Muscle of arm (tissue), 14 donors: Measurements from ENCODE around the gene NIN. TPM values are rescaled to one million over a fixed set of nuclear protein-coding genes. Genes with fewer than 3 reads are reported as not detected.
A peak's percentile ranks its signal among the peaks of the same experiment; 100 is the strongest.

Source experiments
- DNase-seq: peaks from one replicate; pipeline ENCODE4 v3.0.0-alpha.2; 2013
- long read RNA-seq, 11 donors: transcript quantifications; one replicate each; lab custom pipeline, GENCODE V29; 2026
- polyA plus RNA-seq, 12 donors: library from polyadenylated mRNA; unstranded; fragments of 120-200 nt; gene quantifications; one replicate each; pipeline ENCODE4 v1.2.1, GENCODE V29; 2013; ENCODE audit not compliant: insufficient read length in 12 of 12

Gene NIN
- polyA plus RNA-seq = 10 to 100 TPM in 11 of 12 donors, not detected in 1; 32.0 to 57.2 (median 43.0) TPM
- long read RNA-seq, donor 1, partial matches to known transcripts = 0 of 1 reads
- long read RNA-seq, donor 1, other reads (novel, unspliced or antisense) = 0 of 1 reads
- long read RNA-seq, donor 2, full-length matches to known transcripts = 3 of 9 reads
- long read RNA-seq, donor 2, partial matches to known transcripts = 6 of 9 reads
- long read RNA-seq, donor 2, other reads (novel, unspliced or antisense) = 0 of 9 reads
- long read RNA-seq, donor 3 = 0 reads
- long read RNA-seq, donor 4, partial matches to known transcripts = 6 of 6 reads
- long read RNA-seq, donor 4, other reads (novel, unspliced or antisense) = 0 of 6 reads
- long read RNA-seq, donor 5, partial matches to known transcripts = 7 of 8 reads
- long read RNA-seq, donor 5, other reads (novel, unspliced or antisense) = 0 of 8 reads
- long read RNA-seq, donor 6, partial matches to known transcripts = 5 of 6 reads
- long read RNA-seq, donor 6, other reads (novel, unspliced or antisense) = 0 of 6 reads
- long read RNA-seq, donor 7, partial matches to known transcripts = 5 of 5 reads
- long read RNA-seq, donor 7, other reads (novel, unspliced or antisense) = 0 of 5 reads
- long read RNA-seq, donor 8, partial matches to known transcripts = 8 of 9 reads
- long read RNA-seq, donor 8, other reads (novel, unspliced or antisense) = 0 of 9 reads
- long read RNA-seq, donor 9, partial matches to known transcripts = 0 of 1 reads
- long read RNA-seq, donor 9, other reads (novel, unspliced or antisense) = 0 of 1 reads
- long read RNA-seq, donor 10, partial matches to known transcripts = 0 of 3 reads
- long read RNA-seq, donor 10, other reads (novel, unspliced or antisense) = 0 of 3 reads
- long read RNA-seq, donor 11, full-length matches to known transcripts = 2 of 2 reads
- long read RNA-seq, donor 11, partial matches to known transcripts = 0 of 2 reads
- long read RNA-seq, donor 11, other reads (novel, unspliced or antisense) = 0 of 2 reads

- DNase-seq = peak; percentile 79
Measured at GRCh38 chr14:50830932-50831725, at the start of gene NIN. Gene NIN (minus strand): TSS chr14:50831162. CDS start chr14:50822056, 9,106 bp downstream.

- no peak for DNase-seq
Measured at GRCh38 chr14:50875359-50876070, 44.6 kb upstream of the NIN start.

- no peak for DNase-seq
Measured at GRCh38 chr14:50874757-50875156, 43.8 kb upstream of the NIN start.

- no peak for DNase-seq
Measured at GRCh38 chr14:50871914-50872732, 41.2 kb upstream of the NIN start, which contains the start of gene ABHD12B. Gene ABHD12B (plus strand): TSS chr14:50872053. CDS start chr14:50872175, 122 bp downstream.

GRCh38 chr14:50871228-50871627, 40.3 kb upstream of the NIN start:
- DNase-seq = no peak

GRCh38 chr14:50865391-50866076, 34.6 kb upstream of the NIN start:
- DNase-seq = no peak

GRCh38 chr14:50864946-50865345, 34.0 kb upstream of the NIN start:
- DNase-seq = no peak

- DNase-seq = no peak
Measured at GRCh38 chr14:50864237-50864636, 33.3 kb upstream of the NIN start.

- DNase-seq = no peak
Measured at GRCh38 chr14:50862036-50862570, 31.1 kb upstream of the NIN start.

- peak; percentile 88 for DNase-seq
Measured at GRCh38 chr14:50860478-50861086, 29.6 kb upstream of the NIN start.

- no peak for DNase-seq
Measured at GRCh38 chr14:50859296-50859624, 28.3 kb upstream of the NIN start.

GRCh38 chr14:50856660-50857059, 25.7 kb upstream of the NIN start:
- DNase-seq = no peak

GRCh38 chr14:50855558-50855957, 24.6 kb upstream of the NIN start:
- DNase-seq = no peak

- DNase-seq = no peak
Measured at GRCh38 chr14:50854521-50854920, 23.6 kb upstream of the NIN start.

- no peak for DNase-seq
Measured at GRCh38 chr14:50853891-50854290, 22.9 kb upstream of the NIN start.

GRCh38 chr14:50846226-50846880, 15.4 kb upstream of the NIN start:
- no peak for DNase-seq

- DNase-seq = no peak
Measured at GRCh38 chr14:50845166-50845565, 14.2 kb upstream of the NIN start.

- no peak for DNase-seq
Measured at GRCh38 chr14:50844391-50844790, 13.4 kb upstream of the NIN start.
